HG03097 (cell line): Measurements from ENCODE around the gene KIF21A.
"Not testable (repeated sequence)": the region's sequence is repeated elsewhere in the genome, so short reads cannot be mapped to it uniquely, and the experiment has no call there.

Experiments used
- ATAC-seq: cut with Tn5 transposase; IDR thresholded peaks from one replicate; pipeline ENCODE4 v1.9.1; 2021; ENCODE audit not compliant: unreplicated experiment, low FRiP score

Gene KIF21A

DNA sequence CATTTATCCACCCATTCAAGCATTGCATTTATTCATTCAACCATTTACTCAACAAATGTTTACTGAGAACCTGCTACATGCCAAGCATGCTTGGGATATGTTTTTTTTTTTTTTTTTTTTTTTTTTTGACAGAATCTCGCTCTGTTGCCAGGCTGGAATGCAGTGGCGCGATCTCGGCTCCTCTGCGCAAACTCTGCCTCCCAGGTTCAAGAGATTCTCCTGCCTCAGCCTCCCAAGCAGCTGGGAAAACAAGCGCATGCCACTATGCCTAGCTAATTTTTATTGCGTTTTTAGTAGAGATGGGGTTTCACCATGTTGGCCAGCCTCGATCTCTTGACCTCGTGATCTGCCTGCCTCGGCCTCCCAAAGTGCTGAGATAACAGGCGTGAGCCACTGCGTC lies 147.3 kb downstream of the KIF21A start:
- ATAC-seq, result not testable (repeated sequence)

DNA sequence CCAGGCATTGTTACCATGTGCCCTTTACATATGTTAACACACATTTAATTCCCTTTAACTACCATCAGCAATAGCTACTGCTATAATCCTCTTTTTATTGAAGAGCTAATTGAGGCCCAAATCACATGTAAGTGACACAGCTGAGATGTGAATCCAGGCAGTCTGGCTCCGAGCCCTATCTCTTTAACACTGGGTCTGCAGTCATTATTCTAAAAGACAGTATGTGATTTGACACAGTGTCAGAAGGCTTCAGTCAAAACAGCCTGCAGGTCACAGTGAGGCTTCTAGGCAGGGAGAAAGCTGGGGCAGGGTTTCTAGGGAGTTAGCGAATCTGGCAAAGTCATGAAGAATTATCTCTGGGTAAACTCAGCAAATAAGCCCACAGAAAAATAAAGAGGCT lies 148.2 kb downstream of the KIF21A start:
- no peak for ATAC-seq

DNA sequence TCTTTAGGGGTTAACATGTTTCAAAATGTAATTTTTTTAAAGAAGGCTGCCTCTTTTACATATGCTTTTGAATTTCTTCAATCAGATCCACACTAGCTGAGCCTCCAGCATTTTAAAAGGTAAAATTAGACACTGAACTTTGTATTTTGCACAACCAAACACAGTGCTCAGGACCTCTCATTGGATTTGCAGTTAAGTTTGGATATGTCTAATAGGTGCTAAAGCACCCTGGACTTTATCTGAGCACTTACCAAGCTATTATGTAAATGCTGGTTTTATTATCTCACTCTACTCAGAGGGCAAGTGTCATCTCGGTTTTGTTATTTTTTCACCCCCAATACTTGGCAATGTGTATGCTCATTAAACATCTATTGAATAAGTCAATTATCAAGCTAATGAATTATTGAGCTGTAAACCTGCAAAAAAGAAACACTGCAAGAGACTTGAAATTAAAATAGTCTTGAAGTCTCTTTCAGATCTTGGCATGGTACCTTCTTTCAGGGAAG lies 150.7 kb downstream of the KIF21A start:
- no peak for ATAC-seq

DNA sequence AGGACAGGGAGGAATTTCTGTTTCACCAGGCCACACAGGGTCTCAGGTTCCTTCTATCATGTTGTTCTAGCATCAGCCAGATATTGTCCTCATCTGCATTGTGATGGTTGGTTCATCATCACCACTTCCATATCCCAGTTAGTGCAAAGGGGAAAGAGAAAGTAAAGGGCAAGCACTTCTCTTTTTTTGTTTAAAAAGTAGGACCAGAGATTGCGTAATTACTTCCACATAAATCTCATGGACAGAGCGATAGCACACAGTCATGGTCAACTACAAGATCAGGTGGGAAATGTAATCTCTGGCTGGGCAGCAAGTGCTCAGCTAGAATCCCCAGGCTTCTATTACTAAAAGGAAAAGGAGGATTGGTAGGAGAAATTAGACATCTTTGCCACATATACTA lies 155.1 kb downstream of the KIF21A start:
- no peak for ATAC-seq

DNA sequence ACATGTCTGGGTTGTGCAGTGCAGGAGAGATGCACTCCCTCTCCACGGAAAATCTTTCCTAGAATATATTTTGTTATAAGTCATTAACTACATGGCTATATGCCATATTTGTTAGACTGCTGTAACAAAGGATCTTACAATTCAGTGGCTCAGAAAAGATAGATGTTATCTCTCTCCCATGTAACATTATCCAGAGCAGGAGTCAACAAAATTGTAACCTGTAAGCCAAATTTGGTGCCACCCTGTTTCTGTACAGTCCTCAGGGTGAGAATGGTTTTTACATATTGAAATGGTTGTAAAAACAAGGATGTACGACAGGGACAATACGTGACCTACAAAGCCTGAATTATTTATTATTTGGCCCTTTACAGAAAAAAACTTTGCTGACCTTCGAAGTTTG lies 155.5 kb downstream of the KIF21A start:
- no peak for ATAC-seq

DNA sequence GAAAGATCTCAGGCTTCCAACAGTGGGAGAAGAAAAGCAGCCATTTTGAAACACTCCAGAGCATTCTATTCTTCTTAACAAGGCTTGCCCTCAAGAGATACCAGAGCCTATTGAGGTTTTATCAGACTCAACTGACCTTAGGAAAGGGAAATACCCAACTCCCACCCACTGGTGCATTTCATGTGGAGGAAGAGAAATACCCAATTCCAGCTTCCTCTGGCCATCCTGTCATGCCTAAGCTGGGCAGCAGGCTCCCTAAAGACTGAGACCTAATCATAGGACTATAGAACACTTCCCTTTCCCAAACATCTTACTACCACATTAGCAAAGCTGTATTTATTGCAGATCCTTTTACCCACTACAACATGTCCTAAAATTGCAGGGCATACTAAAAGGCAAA lies 164.5 kb downstream of the KIF21A start:
- ATAC-seq, result no peak

DNA sequence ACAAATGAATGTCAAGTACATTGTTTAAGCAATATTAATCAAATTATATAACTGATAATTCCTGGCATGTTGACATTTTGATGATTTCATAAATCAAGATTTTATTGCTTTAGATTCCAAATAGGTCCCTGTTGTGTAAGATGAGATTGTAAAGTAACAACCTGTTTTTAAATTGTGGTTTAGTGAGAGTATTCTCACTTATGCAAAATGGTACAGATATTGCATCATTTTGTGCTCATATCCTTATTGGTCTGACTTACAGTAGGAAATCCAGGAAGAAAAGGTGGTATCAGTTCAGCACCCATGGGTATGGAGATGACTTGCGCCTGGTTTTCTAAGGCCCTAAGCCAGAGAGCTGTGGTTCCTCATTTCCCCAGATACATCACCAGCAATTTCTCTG lies 165.5 kb downstream of the KIF21A start:
- no peak for ATAC-seq

DNA sequence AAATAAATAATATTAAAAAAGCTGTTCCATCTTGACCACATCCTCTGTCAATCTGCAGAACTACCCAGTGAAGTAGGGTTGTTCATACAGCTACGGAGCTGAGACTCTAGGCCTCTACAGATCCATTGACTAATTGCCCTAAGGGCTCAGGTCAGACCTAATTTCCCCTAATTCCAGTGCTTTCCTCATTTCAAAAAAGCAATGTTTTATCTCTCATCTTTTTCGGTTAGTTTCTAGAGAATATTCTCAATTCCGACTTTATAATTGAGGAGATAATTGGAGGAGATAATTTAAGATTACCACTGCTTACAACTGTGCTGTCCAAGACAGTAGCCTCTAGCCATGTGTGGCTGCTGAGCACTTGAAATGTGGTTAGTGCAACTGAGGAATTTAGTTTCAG lies 167.1 kb downstream of the KIF21A start:
- ATAC-seq, result no peak

DNA sequence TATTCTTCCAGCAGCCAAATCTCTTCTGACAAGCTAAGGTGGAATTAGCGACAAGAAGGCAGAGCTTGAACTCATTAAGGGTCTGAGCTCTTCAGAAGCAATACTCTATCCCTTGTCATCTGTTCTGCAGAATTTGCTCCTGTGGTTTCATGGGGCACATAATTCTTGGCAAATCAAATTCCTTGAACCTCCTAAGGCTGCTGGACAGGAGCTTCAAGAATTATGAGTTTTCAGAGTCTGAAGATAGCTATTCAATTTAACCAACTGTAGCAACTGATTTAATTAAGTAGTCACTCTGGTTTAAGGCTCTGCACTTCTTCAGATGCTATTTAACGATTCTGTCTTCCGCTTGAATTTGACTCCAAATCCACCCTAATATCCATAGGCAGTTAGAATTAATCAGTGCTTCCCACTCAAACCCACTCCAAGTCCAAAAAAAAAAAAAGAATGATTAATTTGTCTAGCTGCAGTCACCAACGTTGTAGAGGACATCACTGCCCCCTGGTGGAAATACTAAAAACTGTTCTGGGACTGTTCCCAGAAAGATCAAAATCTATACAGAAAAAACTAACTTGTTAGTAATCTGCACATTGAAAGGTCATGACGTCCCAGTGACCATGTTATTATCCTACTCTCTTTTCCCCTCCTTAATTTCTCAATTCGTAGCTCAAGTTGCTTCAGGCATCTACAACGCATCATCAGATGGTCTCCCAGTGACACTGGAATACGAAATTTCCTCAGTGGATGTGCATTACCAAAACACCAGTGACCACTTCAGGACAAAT lies 169.9 kb downstream of the KIF21A start:
- no peak for ATAC-seq

DNA sequence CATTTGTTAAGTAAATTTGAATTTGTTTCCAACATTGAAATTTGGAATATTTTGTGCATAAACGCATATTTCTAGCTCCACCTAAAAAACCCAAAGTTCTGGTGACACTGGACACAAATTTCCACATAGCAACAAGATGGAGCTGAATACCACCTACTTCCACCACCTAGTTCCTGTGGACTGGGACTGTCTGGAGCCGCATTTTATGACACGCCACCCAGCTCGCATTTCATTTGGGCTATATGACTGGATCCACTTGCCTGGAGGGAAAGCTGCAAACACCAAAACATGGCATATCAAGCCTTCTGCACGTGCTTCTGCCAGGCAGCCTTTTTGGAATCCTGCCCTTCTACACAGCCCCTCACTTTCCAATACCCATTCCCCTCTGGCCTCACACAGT lies 173.4 kb downstream of the KIF21A start:
- no peak for ATAC-seq

DNA sequence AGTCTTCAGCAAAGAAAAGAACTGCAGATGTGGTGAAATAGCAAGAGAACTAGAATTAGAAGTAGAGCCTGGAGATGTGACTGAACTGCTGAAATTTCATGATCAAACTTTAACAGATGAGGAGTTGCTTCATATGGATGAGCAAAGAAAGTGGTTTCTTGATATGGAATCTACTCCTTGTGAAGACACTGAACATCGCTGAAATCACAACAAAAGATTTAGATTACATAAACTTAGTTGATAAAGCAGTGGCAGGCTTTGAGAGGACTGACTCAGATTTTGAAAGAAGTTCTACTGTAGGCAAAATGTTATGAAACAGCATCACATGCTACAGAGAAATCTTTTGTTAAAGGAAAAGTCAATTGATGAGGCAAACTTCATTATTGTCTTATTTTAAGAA lies 175.0 kb downstream of the KIF21A start:
- ATAC-seq, result no peak

DNA sequence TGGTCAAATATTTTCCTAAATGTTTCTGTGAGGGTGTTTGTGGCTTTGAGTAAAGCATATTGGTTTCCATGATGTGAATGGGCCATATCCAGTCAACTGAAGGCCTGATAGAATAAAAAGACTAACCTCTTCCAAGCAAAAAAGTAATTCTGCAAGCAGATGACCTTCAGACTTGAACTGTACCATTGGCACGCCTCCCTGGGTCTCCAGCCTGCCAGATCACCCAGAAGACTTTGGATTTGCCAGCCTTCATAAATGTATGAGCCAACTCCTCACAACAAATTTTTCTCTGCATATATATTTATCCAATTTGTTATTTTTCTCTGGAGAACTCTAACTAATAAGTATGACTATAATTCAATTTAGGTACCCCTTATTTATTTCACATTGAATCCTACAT lies 190.3 kb downstream of the KIF21A start:
- ATAC-seq, result no peak
